Neural crest cell (in vitro differentiated cells): Measurements from ENCODE around the gene LRRK1. TPM values are rescaled to one million over a fixed set of nuclear protein-coding genes. Genes with fewer than 3 reads are reported as not detected.

Experiments used
- DNase-seq: peaks from one replicate; pipeline ENCODE4 v3.0.0; 2021; ENCODE audit warnings: low read depth, mixed read lengths, low spot score
- H3K27ac Mint-ChIP-seq: one replicate; pipeline ENCODE4 v1.8.0; 2021; ENCODE audit warnings: mild to moderate bottlenecking, mixed read lengths; ENCODE audit not compliant: unreplicated experiment
- H3K27me3 Mint-ChIP-seq: 2 replicates; pipeline ENCODE4 v1.8.0; 2021; ENCODE audit warnings: low read depth, mild to moderate bottlenecking, mixed read lengths
- H3K36me3 Mint-ChIP-seq: 2 replicates; pipeline ENCODE4 v1.8.0; 2021; ENCODE audit warnings: low read depth, mild to moderate bottlenecking, mixed read lengths
- H3K4me1 Mint-ChIP-seq: 2 replicates; pipeline ENCODE4 v1.8.0; 2021; ENCODE audit warnings: mixed read lengths
- H3K4me3 Mint-ChIP-seq: one replicate; pipeline ENCODE4 v1.8.0; 2021; ENCODE audit warnings: mild to moderate bottlenecking, mixed read lengths
- H3K9me3 Mint-ChIP-seq: 2 replicates; pipeline ENCODE4 v1.8.0; 2021; ENCODE audit warnings: mixed read lengths
- total RNA-seq: library from RNA; stranded (reverse); gene quantifications from 2 replicates; pipeline ENCODE4 v1.2.1, GENCODE V29; 2021
- TF ChIP-seq, protein P1 (sequence below): fragments of 200-600 bp; sonication (generic); conservative IDR thresholded peaks from 2 replicates; pipeline ENCODE4 v1.5.0; 2021; ENCODE audit warnings: antibody characterized with exemption, mild to moderate bottlenecking

The LRRK1 gene
- total RNA-seq, 1 donor from 2014 or later: 1.7 TPM

GRCh38 chr15:100972975-100973350, 53.8 kb downstream of the LRRK1 start:
- Mint-ChIP-seq H3K9me3 (peaks cover 8% of the 10 kb centered on the region), H3K27ac (no peak overlapping the region), H3K36me3 (peaks cover 7% of the 10 kb centered on the region), H3K4me3 (peak overlapping the region; percentile 63), H3K27me3 (peaks cover 93% of the 10 kb centered on the region), H3K4me1 (no peaks in the 10 kb centered on the region)
- no peak for DNase-seq
- TF ChIP-seq, protein P1, sequence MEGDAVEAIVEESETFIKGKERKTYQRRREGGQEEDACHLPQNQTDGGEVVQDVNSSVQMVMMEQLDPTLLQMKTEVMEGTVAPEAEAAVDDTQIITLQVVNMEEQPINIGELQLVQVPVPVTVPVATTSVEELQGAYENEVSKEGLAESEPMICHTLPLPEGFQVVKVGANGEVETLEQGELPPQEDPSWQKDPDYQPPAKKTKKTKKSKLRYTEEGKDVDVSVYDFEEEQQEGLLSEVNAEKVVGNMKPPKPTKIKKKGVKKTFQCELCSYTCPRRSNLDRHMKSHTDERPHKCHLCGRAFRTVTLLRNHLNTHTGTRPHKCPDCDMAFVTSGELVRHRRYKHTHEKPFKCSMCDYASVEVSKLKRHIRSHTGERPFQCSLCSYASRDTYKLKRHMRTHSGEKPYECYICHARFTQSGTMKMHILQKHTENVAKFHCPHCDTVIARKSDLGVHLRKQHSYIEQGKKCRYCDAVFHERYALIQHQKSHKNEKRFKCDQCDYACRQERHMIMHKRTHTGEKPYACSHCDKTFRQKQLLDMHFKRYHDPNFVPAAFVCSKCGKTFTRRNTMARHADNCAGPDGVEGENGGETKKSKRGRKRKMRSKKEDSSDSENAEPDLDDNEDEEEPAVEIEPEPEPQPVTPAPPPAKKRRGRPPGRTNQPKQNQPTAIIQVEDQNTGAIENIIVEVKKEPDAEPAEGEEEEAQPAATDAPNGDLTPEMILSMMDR: no peak

DNA sequence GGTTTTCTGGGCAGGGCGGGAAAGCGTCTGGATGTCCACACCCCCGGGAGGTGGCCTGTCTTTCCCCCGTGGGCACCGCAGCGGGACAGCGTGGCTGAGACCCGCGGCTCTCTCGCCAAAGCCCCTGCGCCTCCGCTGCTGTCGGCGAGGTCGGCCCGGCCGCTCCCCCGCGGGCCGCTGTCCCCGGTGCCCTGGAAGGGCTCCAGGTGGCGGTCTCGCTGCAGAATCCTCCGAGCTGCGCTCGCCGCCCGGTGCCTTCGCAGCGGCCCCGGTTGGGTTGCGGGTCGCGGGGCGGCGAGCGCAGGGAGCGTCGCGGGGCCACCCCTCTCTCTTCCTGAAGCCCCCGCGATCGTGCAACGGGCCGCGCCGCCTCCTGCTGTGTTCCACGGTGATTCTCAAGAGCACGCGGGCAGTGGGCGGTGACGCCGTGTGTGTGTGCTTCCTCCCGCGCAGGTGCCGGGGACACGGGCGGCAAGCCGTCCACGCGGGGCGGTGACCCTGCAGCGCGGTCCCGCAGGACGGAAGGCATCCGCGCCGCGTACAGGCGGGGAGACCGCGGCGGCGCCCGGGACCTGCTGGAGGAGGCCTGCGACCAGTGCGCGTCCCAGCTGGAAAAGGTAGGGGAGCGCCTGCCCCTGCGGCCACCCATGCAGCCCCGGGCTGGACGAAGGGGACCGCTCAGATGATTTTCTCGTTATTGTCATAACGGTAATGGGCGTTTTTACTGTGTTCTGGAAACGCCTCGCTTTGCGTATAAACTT, 54.4 kb downstream of the LRRK1 start:
- DNase-seq: no peak
- Mint-ChIP-seq H3K27me3 (peaks cover 96% of the 10 kb centered on the region), H3K9me3 (peaks cover 8% of the 10 kb centered on the region), H3K36me3 (peaks cover 7% of the 10 kb centered on the region), H3K4me3 (peak overlapping the region; percentile 12), H3K27ac (no peak overlapping the region), H3K4me1 (no peaks in the 10 kb centered on the region)
- TF ChIP-seq, protein P1: no peak

DNA sequence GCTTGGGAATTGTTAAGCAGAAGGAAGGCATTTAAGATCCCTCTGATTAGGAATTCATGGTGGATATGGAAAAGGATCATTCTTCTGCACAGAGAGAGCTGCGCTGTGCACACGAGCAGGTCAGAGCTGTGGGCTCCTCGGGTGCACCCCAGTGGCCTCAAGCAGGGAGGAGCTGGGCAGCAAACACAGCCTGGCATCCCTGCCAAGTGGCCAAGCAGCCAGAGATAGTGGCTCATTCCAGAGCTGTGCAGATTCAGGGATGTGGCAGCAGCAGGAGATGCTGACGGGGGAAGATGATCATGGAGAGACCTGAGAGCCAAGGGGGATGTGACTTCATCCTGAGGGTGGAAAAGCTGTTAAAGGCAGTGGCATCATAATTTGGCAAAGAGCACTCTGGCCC, 55.9 kb downstream of the LRRK1 start:
- DNase-seq: no peak
- TF ChIP-seq, protein P1: no peak
- Mint-ChIP-seq H3K9me3 (peaks cover 7% of the 10 kb centered on the region), H3K27me3 (peaks cover 94% of the 10 kb centered on the region), H3K4me1 (no peaks in the 10 kb centered on the region), H3K36me3 (peaks cover 7% of the 10 kb centered on the region), H3K4me3 (no peak overlapping the region), H3K27ac (no peak overlapping the region)

- Mint-ChIP-seq H3K4me3 (no peak overlapping the region), H3K36me3 (no peaks in the 10 kb centered on the region), H3K9me3 (peaks cover 6% of the 10 kb centered on the region), H3K4me1 (peaks cover 10% of the 10 kb centered on the region), H3K27me3 (peaks cover 65% of the 10 kb centered on the region), H3K27ac (no peak overlapping the region)
- TF ChIP-seq, protein P1: no peak
- no peak for DNase-seq
These were observed 61.4 kb downstream of the LRRK1 start for GRCh38 chr15:100980410-100981046.

- TF ChIP-seq, protein P1: no peak
- Mint-ChIP-seq H3K4me3 (no peak overlapping the region), H3K9me3 (peaks cover 6% of the 10 kb centered on the region), H3K36me3 (no peaks in the 10 kb centered on the region), H3K27ac (no peak overlapping the region), H3K27me3 (peaks cover 60% of the 10 kb centered on the region), H3K4me1 (peaks cover 15% of the 10 kb centered on the region)
- no peak for DNase-seq
These were observed 61.9 kb downstream of the LRRK1 start for GRCh38 chr15:100981086-100981485.
